Iris pigment epithelial cell (primary cell): ENCODE results near the gene TULP1.
"Not testable (repeated sequence)": the region's sequence is repeated elsewhere in the genome, so short reads cannot be mapped to it uniquely, and the experiment has no call there.

ENCODE experiments used
- DNase-seq: peaks from one replicate; pipeline ENCODE4 v3.0.0-alpha.2; 2011; ENCODE audit warnings: low read depth

The TULP1 gene

GRCh38 chr6:35521235-35521634 is 8.5 kb upstream of the TULP1 start:
- no peak for DNase-seq

GRCh38 chr6:35519313-35520015 is 6.8 kb upstream of the TULP1 start:
- no peak for DNase-seq

- no peak for DNase-seq
These were observed 6.0 kb upstream of the TULP1 start for GRCh38 chr6:35518566-35519312.

GRCh38 chr6:35517978-35518377 is 5.3 kb upstream of the TULP1 start:
- DNase-seq = not testable (repeated sequence)

GRCh38 chr6:35516712-35517111 is 4.0 kb upstream of the TULP1 start:
- no peak for DNase-seq

- DNase-seq = not testable (repeated sequence)
These were observed 3.2 kb upstream of the TULP1 start for GRCh38 chr6:35515939-35516338.

GRCh38 chr6:35514587-35514986 is 1.9 kb upstream of the TULP1 start:
- DNase-seq = no peak

GRCh38 chr6:35512006-35512405 is 690 bp downstream of the TULP1 start:
- DNase-seq = no peak

- no peak for DNase-seq
These were observed 1.1 kb downstream of the TULP1 start for GRCh38 chr6:35511562-35511941.

GRCh38 chr6:35510916-35511561 is 1.7 kb downstream of the TULP1 start:
- no peak for DNase-seq

- DNase-seq = no peak
These were observed 4.2 kb downstream of the TULP1 start for GRCh38 chr6:35508542-35508941.

GRCh38 chr6:35508027-35508426 is 4.7 kb downstream of the TULP1 start:
- no peak for DNase-seq

- no peak for DNase-seq
These were observed 5.5 kb downstream of the TULP1 start for GRCh38 chr6:35507221-35507620.

GRCh38 chr6:35506536-35506935 is 6.2 kb downstream of the TULP1 start:
- DNase-seq = no peak

GRCh38 chr6:35505999-35506412 is 6.7 kb downstream of the TULP1 start:
- no peak for DNase-seq

- no peak for DNase-seq
These were observed 9.2 kb downstream of the TULP1 start for GRCh38 chr6:35503534-35503933.

GRCh38 chr6:35501784-35502183 is 10.9 kb downstream of the TULP1 start:
- no peak for DNase-seq

- peak; percentile 29 for DNase-seq
These were observed 11.9 kb downstream of the TULP1 start for GRCh38 chr6:35500782-35501181.

GRCh38 chr6:35499372-35499771 is 13.3 kb downstream of the TULP1 start:
- no peak for DNase-seq

- DNase-seq = no peak
These were observed 14.2 kb downstream of the TULP1 start for GRCh38 chr6:35498422-35499067.

- DNase-seq = peak; percentile 62
These were observed 14.9 kb downstream of the TULP1 start for GRCh38 chr6:35497571-35498421.
